Dermis microvascular lymphatic vessel endothelial cell (primary cell): Measurements from ENCODE around the gene SLC11A1. TPM values are rescaled to one million over a fixed set of nuclear protein-coding genes. Genes with fewer than 3 reads are reported as not detected.

Experiments
- DNase-seq, 2 donors: peaks; one replicate each; pipeline versions ENCODE4 v3.0.0 to v3.0.0-alpha.2; 2010; ENCODE audit warnings: low read depth in 2 of 2
- total RNA-seq: library from RNA; depleted of rRNA; stranded (reverse); fragments of >200 nt; gene quantifications from 2 replicates; pipeline ENCODE4 v1.2.1, GENCODE V29; 2014

Gene SLC11A1
- total RNA-seq, 1 donor from 2014 or later: 0.13 TPM

- DNase-seq: no peak
Observed at GRCh38 chr2:218366621-218367414, 15.3 kb upstream of the SLC11A1 start.

GRCh38 chr2:218367415-218368149 lies 14.5 kb upstream of the SLC11A1 start:
- DNase-seq: peak in 1 of 2 donors; percentile 63

GRCh38 chr2:218368150-218368528 lies 13.9 kb upstream of the SLC11A1 start:
- no peak for DNase-seq

- no peak for DNase-seq
Observed at GRCh38 chr2:218368621-218369153, 13.4 kb upstream of the SLC11A1 start.

- DNase-seq: no peak
Observed at GRCh38 chr2:218369330-218369729, 12.7 kb upstream of the SLC11A1 start.

- no peak for DNase-seq
Observed at GRCh38 chr2:218370410-218371063, 11.5 kb upstream of the SLC11A1 start.

GRCh38 chr2:218371983-218372350 lies 10.1 kb upstream of the SLC11A1 start:
- DNase-seq: no peak

GRCh38 chr2:218374795-218375194 lies 7.3 kb upstream of the SLC11A1 start:
- DNase-seq: no peak

- peak in 1 of 2 donors; percentile 67 for DNase-seq
Observed at GRCh38 chr2:218375212-218375611, 6.9 kb upstream of the SLC11A1 start.

- no peak for DNase-seq
Observed at GRCh38 chr2:218378053-218378452, 4.0 kb upstream of the SLC11A1 start.

- no peak for DNase-seq
Observed at GRCh38 chr2:218382785-218383184, 712 bp downstream of the SLC11A1 start.

- no peak for DNase-seq
Observed at GRCh38 chr2:218383892-218384519, 1.9 kb downstream of the SLC11A1 start.

- DNase-seq: no peak
Observed at GRCh38 chr2:218384975-218385374, 2.9 kb downstream of the SLC11A1 start.

- no peak for DNase-seq
Observed at GRCh38 chr2:218386505-218387368, 4.7 kb downstream of the SLC11A1 start.

- peak in 1 of 2 donors; percentile 66 for DNase-seq
Observed at GRCh38 chr2:218387369-218388194, 5.5 kb downstream of the SLC11A1 start.

GRCh38 chr2:218389333-218390150 lies 7.5 kb downstream of the SLC11A1 start:
- DNase-seq: no peak

GRCh38 chr2:218391202-218391601 lies 9.1 kb downstream of the SLC11A1 start:
- DNase-seq: no peak

GRCh38 chr2:218392459-218392858 lies 10.4 kb downstream of the SLC11A1 start:
- no peak for DNase-seq

- no peak for DNase-seq
Observed at GRCh38 chr2:218392891-218393462, 10.9 kb downstream of the SLC11A1 start.
